ENCODE results near the gene ZNF17.
"Not testable (repeated sequence)": the region's sequence is repeated elsewhere in the genome, so short reads cannot be mapped to it uniquely, and the experiment has no call there.

Gene ZNF17

DNA sequence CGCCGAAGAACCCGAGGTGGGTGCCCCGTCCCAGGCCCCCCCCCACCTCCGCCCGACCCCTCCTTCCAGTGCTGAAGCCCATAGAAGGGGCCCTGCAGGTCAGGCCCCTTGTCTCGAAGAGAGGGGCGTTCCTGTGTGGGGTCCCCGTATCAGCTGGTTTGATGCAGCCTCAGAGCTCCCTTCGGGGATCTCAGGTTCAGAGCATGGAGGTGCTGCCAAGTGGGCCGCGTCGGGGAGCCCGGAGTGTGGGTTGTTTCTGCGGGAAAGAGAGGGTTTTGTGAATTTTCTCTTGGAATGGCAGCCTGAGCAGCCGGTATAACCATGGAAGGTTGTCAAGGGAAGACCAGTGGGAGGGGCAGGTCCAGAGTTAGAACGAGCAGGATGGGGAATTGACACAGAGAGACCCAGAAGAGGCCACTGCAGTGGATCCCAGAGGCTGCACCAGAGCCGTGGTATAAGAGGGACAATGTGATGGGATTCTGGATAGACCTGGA, 47.2 kb upstream of the ZNF17 start:
- Histone ChIP-seq H3K9me3 (ENCODE audit: insufficient read depth, low read length) (no peaks in the 10 kb centered on the region), H2AFZ (ENCODE audit: low read depth, low read length, severe bottlenecking) (peak overlapping the region; percentile 18)

DNA sequence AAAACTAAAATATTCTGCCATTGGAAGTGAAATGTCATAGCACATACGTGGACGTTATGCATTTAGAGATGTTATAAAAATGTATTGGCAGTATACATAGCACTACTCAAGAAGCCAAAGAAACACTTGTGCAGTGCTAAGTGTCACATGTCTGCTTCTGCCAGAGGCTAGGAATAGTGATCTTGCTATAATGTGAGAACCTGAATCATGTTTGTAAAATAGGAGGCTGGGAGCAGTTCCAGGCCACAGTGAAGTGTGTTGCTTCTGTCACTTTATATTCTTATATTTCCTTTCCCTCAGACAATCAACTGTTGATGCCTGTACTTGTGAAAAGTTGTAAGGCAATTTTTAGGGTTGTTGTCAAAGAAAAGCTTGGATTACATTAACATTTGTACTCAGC, 44.2 kb upstream of the ZNF17 start:
- no peak overlapping the region for H3K27ac ChIP-seq (ENCODE audit: low read depth, low read length)
- TF ChIP-seq EZH2phosphoT487 (conservative IDR thresholded peaks at IDR 0.05; ENCODE audit: low read length): no peak
- TF ChIP-seq, protein P1, sequence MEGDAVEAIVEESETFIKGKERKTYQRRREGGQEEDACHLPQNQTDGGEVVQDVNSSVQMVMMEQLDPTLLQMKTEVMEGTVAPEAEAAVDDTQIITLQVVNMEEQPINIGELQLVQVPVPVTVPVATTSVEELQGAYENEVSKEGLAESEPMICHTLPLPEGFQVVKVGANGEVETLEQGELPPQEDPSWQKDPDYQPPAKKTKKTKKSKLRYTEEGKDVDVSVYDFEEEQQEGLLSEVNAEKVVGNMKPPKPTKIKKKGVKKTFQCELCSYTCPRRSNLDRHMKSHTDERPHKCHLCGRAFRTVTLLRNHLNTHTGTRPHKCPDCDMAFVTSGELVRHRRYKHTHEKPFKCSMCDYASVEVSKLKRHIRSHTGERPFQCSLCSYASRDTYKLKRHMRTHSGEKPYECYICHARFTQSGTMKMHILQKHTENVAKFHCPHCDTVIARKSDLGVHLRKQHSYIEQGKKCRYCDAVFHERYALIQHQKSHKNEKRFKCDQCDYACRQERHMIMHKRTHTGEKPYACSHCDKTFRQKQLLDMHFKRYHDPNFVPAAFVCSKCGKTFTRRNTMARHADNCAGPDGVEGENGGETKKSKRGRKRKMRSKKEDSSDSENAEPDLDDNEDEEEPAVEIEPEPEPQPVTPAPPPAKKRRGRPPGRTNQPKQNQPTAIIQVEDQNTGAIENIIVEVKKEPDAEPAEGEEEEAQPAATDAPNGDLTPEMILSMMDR (IDR thresholded peaks at IDR 0.05; ENCODE audit: insufficient read depth, low read length, poor library complexity, severe bottlenecking): no peak
- no peaks in the 10 kb centered on the region for H3K9me3 ChIP-seq (ENCODE audit: insufficient read depth, low read length)
- no peaks in the 10 kb centered on the region for H3K9me2 ChIP-seq (replicated peaks; ENCODE audit: insufficient read depth, low read length)
- H3K9ac ChIP-seq (ENCODE audit: low read length): no peak overlapping the region
- H3K27me3 ChIP-seq (ENCODE audit: low read length): no peaks in the 10 kb centered on the region
- no peak overlapping the region for H2AFZ ChIP-seq (ENCODE audit: low read depth, low read length, severe bottlenecking)
- H3F3A ChIP-seq (ENCODE audit: insufficient read depth): no peaks in the 10 kb centered on the region
- no peak overlapping the region for H3K4me2 ChIP-seq (ENCODE audit: low read depth, low read length, poor library complexity, severe bottlenecking)
- no peaks in the 10 kb centered on the region for H4K20me1 ChIP-seq (ENCODE audit: low read depth, low read length)
- no peaks in the 10 kb centered on the region for H3K36me3 ChIP-seq (ENCODE audit: low read length)
- H3K79me2 ChIP-seq (ENCODE audit: insufficient read depth, low read length): peaks cover 13% of the 10 kb centered on the region
- no peak overlapping the region for H3K4me3 ChIP-seq (ENCODE audit: insufficient read depth, low read length, poor library complexity, severe bottlenecking)

More for the DNA sequence above, 47.2 kb upstream of the ZNF17 start:
- peak overlapping the region; percentile 94 for H3K4me3 ChIP-seq (ENCODE audit: insufficient read depth, low read length, poor library complexity, severe bottlenecking)
- H3F3A ChIP-seq (ENCODE audit: insufficient read depth): no peaks in the 10 kb centered on the region
- no peaks in the 10 kb centered on the region for H3K27me3 ChIP-seq (ENCODE audit: low read length)
- peak overlapping the region; percentile 75 for H3K9ac ChIP-seq (ENCODE audit: low read length)
- H4K20me1 ChIP-seq (ENCODE audit: low read depth, low read length): no peaks in the 10 kb centered on the region
- H3K79me2 ChIP-seq (ENCODE audit: insufficient read depth, low read length): peaks cover 13% of the 10 kb centered on the region
- TF ChIP-seq, protein P1 (IDR thresholded peaks at IDR 0.05; ENCODE audit: insufficient read depth, low read length, poor library complexity, severe bottlenecking): no peak
- TF ChIP-seq EZH2phosphoT487 (conservative IDR thresholded peaks at IDR 0.05; ENCODE audit: low read length): no peak
- peak overlapping the region; percentile 1; the same call in 1 of the 2 replicates for H3K27ac ChIP-seq (ENCODE audit: low read depth, low read length)
- H3K36me3 ChIP-seq (ENCODE audit: low read length): no peaks in the 10 kb centered on the region
- peak overlapping the region; percentile 96 for H3K4me2 ChIP-seq (ENCODE audit: low read depth, low read length, poor library complexity, severe bottlenecking)
- no peaks in the 10 kb centered on the region for H3K9me2 ChIP-seq (replicated peaks; ENCODE audit: insufficient read depth, low read length)

DNA sequence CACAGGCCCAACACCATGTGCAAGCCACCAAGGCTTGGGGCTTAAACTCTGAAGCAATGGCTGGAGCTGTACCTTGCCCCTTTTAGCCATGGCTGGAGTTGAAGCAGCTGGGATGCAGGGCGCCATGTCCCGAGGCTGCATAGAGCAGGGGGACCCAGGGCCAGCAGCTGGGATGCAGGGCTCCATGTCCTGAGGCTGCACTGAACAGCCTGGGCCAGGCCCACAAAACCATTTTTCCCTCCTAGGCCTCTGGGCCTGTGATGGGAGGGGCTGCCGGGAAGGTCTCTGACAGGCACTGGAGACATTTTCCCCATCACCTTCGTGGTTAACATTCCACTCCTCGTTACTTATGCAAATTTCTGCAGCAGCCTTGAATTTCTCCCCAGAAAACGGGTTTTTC, 36.8 kb upstream of the ZNF17 start:
- H3K27ac ChIP-seq (ENCODE audit: low read depth, low read length): no peak overlapping the region
- no peak overlapping the region for H3K4me3 ChIP-seq (ENCODE audit: insufficient read depth, low read length, poor library complexity, severe bottlenecking)
- H3K27me3 ChIP-seq (ENCODE audit: low read length): no peaks in the 10 kb centered on the region
- H3K9ac ChIP-seq (ENCODE audit: low read length): no peak overlapping the region
- no peaks in the 10 kb centered on the region for H3F3A ChIP-seq (ENCODE audit: insufficient read depth)
- TF ChIP-seq EZH2phosphoT487 (conservative IDR thresholded peaks at IDR 0.05; ENCODE audit: low read length): no peak
- TF ChIP-seq, protein P1 (IDR thresholded peaks at IDR 0.05; ENCODE audit: insufficient read depth, low read length, poor library complexity, severe bottlenecking): no peak
- H3K4me2 ChIP-seq (ENCODE audit: low read depth, low read length, poor library complexity, severe bottlenecking): no peak overlapping the region
- no peaks in the 10 kb centered on the region for H3K9me2 ChIP-seq (replicated peaks; ENCODE audit: insufficient read depth, low read length)
- no peak overlapping the region for H2AFZ ChIP-seq (ENCODE audit: low read depth, low read length, severe bottlenecking)
- H4K20me1 ChIP-seq (ENCODE audit: low read depth, low read length): no peaks in the 10 kb centered on the region
- peaks cover 33% of the 10 kb centered on the region for H3K36me3 ChIP-seq (ENCODE audit: low read length)
- H3K79me2 ChIP-seq (ENCODE audit: insufficient read depth, low read length): no peaks in the 10 kb centered on the region
- peaks cover 15% of the 10 kb centered on the region; the same call in 1 of the 2 replicates for H3K9me3 ChIP-seq (ENCODE audit: insufficient read depth, low read length)

DNA sequence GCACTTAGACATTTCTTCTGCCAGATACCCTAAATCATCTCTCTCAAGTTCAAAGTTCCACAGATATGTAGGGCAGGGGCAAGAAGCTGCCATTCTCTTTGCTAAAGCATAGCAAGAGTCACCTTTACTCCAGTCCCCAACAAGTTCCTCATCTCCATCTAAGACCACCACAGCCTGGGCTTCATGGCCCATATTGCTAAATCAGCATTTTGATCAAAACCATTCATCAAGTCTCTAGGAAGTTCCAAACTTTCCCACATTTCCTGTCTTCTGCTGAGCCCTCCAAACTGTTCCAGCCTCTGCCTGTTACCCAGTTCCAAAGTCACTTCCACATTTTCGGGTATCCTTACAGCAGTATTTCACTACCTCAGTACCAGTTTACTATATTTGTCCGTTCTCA, 36.3 kb upstream of the ZNF17 start:
- H3K4me3 ChIP-seq (ENCODE audit: insufficient read depth, low read length, poor library complexity, severe bottlenecking); H3K27ac ChIP-seq (ENCODE audit: low read depth, low read length); H3K9ac ChIP-seq (ENCODE audit: low read length); H3F3A ChIP-seq (ENCODE audit: insufficient read depth); H2AFZ ChIP-seq (ENCODE audit: low read depth, low read length, severe bottlenecking); H3K79me2 ChIP-seq (ENCODE audit: insufficient read depth, low read length); H3K27me3 ChIP-seq (ENCODE audit: low read length); H3K4me2 ChIP-seq (ENCODE audit: low read depth, low read length, poor library complexity, severe bottlenecking); H3K9me2 ChIP-seq (replicated peaks; ENCODE audit: insufficient read depth, low read length); H4K20me1 ChIP-seq (ENCODE audit: low read depth, low read length): not testable (repeated sequence)
- peaks cover 15% of the 10 kb centered on the region; the same call in 1 of the 2 replicates for H3K9me3 ChIP-seq (ENCODE audit: insufficient read depth, low read length)
- peaks cover 33% of the 10 kb centered on the region for H3K36me3 ChIP-seq (ENCODE audit: low read length)
